ENCODE results near the gene MAMLD1. TPM values are rescaled to one million over a fixed set of nuclear protein-coding genes. Genes with fewer than 3 reads are reported as not detected.

Gene MAMLD1
- total and polyA plus RNA-seq, 12 donors = 1.2 to 4.2 (median 2.3) TPM

GRCh38 chrX:150446995-150447394 lies 83.9 kb downstream of the MAMLD1 start:
- intact Hi-C loops (cut with DNase I) = loop anchor here in 1 of 10 donors (5.0 kb wide), 1 partner anchor 80 kb away; no protein-coding TSS in a partner anchor
- no peak for DNase-seq
- peak in 3 of 8 donors; percentile 31 to 80 (median 75) for ATAC-seq
- H3K36me3 ChIP-seq = no peaks in the 10 kb centered on the region
- 44 to 52% methylated on average over 1 of the region's 1 CpG for WGBS, 2 donors
- no peaks in the 10 kb centered on the region for H3K27me3 ChIP-seq
- H3K4me1 ChIP-seq = peaks cover 0 to 32% (median 6%) of the 10 kb centered on the region in 9 donors
- peak overlapping the region in 5 of 10 donors; percentile 6 to 51 (median 34) for H3K27ac ChIP-seq
- H3K4me3 ChIP-seq = no peak overlapping the region
- TF ChIP-seq CTCF (IDR thresholded peaks at IDR 0.05) = no peak
- H3K9me3 ChIP-seq = no peaks in the 10 kb centered on the region

- 90 to 91% methylated on average over 5 of the region's 5 CpGs for WGBS, 2 donors
- no peak overlapping the region for H3K4me3 ChIP-seq
- H3K36me3 ChIP-seq = no peaks in the 10 kb centered on the region
- no peak for DNase-seq
- no peak for ATAC-seq
- no peaks in the 10 kb centered on the region for H3K27me3 ChIP-seq
- H3K9me3 ChIP-seq = no peaks in the 10 kb centered on the region
- peaks cover 0 to 38% (median 6%) of the 10 kb centered on the region in 9 donors for H3K4me1 ChIP-seq
- H3K27ac ChIP-seq = no peak overlapping the region
- intact Hi-C loops (cut with DNase I) = loop anchor here in 1 of 10 donors (5.0 kb wide), 1 partner anchor 82 kb away; no protein-coding TSS in a partner anchor
- no peak for TF ChIP-seq CTCF (IDR thresholded peaks at IDR 0.05)
Measured at GRCh38 chrX:150449313-150449712, 86.2 kb downstream of the MAMLD1 start.

- Histone ChIP-seq H3K27me3 (no peaks in the 10 kb centered on the region), H3K4me3 (no peak overlapping the region), H3K9me3 (no peaks in the 10 kb centered on the region), H3K4me1 (peaks cover 0 to 37% (median 4%) of the 10 kb centered on the region in 9 donors), H3K27ac (peak overlapping the region in 1 of 10 donors; percentile 17), H3K36me3 (no peaks in the 10 kb centered on the region)
- intact Hi-C loops (cut with DNase I) = no loop called here
- no peak for ATAC-seq
- no peak for TF ChIP-seq CTCF (IDR thresholded peaks at IDR 0.05)
- no peak for DNase-seq
- 77 to 86% methylated on average over 5 of the region's 5 CpGs for WGBS, 2 donors
Measured at GRCh38 chrX:150450519-150451177, 87.5 kb downstream of the MAMLD1 start.

GRCh38 chrX:150451953-150452352 lies 88.8 kb downstream of the MAMLD1 start:
- DNase-seq = no peak
- no peaks in the 10 kb centered on the region for H3K9me3 ChIP-seq
- no peak overlapping the region for H3K4me3 ChIP-seq
- WGBS, 2 donors = 81 to 87% methylated on average over 3 of the region's 3 CpGs
- peaks cover 0 to 26% (median 0%) of the 10 kb centered on the region in 9 donors for H3K4me1 ChIP-seq
- H3K27ac ChIP-seq = peak overlapping the region in 1 of 10 donors; percentile 28
- no peak for TF ChIP-seq CTCF (IDR thresholded peaks at IDR 0.05)
- H3K27me3 ChIP-seq = no peaks in the 10 kb centered on the region
- intact Hi-C loops (cut with DNase I) = no loop called here
- no peaks in the 10 kb centered on the region for H3K36me3 ChIP-seq
- ATAC-seq = no peak

Data from heart right ventricle (tissue), 16 donors.